ENCODE results near the gene TICRR.

The TICRR gene

DNA sequence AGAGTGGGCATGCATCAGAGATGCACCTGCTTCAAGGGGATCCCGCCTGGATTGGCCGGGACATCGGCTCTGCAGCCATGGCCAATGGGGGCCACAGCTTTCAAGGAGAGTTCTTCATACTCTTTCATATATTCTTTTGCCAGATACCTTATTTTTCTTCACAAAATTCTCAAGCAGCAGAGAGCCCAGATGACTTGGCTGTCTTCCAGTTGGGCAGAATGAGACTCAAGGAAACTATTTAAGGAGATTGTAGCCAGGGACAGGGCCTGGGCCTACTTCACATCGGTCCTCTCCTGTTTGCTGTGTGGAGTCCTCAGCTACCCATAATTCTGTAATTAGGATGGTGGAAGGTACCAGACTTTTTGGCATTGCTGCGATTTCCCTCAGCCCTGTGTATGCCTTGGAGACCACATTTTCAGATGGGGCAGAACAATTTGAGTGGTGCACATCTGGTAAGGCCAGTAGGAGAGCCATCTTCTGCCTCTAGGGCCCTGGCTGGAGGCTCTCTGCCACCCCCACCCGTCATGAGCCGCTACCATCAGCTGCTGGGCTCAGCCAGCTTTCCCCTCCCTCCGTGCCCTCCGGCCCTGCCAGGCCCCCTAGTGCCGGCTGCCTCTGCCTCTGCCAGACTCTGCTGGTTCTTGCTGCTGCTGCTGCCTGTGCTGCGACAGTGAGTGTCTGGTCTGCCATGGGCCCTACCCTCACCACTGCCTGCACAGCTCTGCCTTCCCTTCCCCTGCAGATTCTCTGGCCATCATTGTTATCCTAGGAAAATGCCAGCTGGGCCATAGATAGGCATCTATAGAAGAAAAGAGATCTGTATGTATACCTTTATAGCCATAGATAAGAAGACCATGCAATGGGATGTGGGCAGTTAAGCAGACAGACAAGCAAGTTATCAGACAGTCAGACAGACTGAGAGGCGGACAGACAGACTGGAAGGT lies 97.2 kb downstream of the TICRR start:
- DNase-seq (ENCODE audit: low read depth) = no peak

DNA sequence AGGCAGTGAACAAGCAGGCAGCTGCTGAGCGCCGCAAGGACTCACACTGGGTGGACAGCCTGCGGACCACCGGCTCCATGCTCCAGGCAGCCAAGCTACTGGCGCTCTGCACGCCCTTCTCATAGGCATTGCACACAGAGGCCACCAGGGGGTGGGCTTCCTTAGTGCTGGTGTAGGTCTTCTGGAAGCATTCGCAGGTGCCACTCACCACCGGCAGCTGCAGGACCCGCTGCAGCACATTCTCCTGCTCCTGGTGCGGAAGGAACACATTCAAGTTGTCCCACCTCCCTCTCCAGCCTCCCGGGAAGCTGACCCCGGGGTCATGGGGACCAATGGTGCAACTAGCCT lies 97.9 kb downstream of the TICRR start:
- no peak for DNase-seq (ENCODE audit: low read depth)

DNA sequence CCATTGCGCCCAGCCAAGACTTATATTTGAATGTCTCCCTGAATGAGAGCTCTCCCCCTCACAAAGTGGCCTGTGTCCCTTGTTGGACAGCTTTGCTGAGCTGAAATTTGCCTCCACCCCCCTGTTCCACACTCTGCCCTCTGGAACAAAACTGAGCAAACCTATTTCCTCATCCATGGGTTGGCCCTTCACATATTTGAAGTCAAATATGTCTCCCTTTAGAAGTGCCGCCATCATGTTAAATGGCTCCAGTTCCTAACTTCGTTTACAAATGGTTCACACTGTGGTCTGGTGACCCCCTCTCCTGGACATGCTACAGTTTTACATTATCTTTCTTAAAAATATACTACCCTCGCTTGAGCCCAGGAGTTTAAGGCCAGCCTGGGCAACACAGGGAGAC lies 99.3 kb downstream of the TICRR start:
- no peak for DNase-seq (ENCODE audit: low read depth)

DNA sequence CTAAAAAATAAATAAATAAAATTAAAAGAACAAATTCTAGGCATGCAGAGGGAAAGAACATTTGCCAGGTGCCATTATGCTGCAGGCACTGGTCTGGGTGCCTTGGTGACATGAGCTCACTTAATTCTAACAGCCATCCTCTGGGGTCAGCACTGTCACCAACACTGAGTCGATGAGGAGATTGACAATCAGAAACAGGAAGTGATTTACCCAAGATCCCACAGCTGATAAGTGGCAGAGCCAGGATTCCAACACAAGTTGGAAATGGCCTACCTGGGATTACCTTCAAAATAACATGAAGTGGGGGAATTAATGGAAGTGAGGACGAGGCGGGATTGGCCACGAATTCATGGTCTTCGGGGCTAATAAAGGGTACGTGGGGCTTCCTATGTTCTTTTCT lies 100.3 kb downstream of the TICRR start:
- DNase-seq (ENCODE audit: low read depth) = no peak

DNA sequence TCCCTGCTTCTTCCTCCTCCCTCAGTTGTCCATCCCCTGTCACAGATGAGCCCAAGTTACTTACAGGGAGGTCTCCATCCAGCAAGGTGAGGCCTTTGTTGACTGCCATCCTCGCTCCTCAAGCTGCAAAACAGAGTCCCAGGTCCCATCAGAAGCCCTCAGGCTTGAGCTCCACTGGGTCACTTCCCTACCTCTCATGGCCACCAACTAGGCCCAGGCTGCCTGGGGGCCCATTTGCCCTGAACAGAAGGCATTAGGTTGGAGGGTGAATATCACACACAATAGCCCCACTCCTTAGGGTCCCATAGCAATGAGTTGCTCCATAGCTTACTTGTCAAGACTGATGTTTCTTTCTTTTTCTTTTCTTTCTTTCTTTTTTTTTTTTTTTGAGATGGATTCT lies 102.1 kb downstream of the TICRR start:
- no peak for DNase-seq (ENCODE audit: low read depth)
